Gastrocnemius medialis (tissue), 4 donors: ENCODE measurements around the gene SCNM1.

Experiments
- CTCF ChIP-seq, 5 experiments: fragments of 450-650 bp in 3 of 5; fragments of 200-600 bp in 2 of 5; sonication (generic) in 2 of 5; IDR thresholded peaks in 4 of 5; conservative IDR thresholded peaks in 1 of 5; 1 replicate in 4 of 5; 2 replicates in 1 of 5; pipeline ENCODE4 v1.5.1; 2016 to 2019; ENCODE audit warnings: antibody characterized with exemption in 5 of 5, mild to moderate bottlenecking in 3 of 5, moderate library complexity in 3 of 5
- POLR2A ChIP-seq, 2 donors: fragments of 450-650 bp; IDR thresholded peaks; one replicate each; pipeline ENCODE4 v1.6.1; 2017; ENCODE audit warnings: antibody characterized with exemption in 2 of 2, mild to moderate bottlenecking in 2 of 2, moderate library complexity in 2 of 2

DNA sequence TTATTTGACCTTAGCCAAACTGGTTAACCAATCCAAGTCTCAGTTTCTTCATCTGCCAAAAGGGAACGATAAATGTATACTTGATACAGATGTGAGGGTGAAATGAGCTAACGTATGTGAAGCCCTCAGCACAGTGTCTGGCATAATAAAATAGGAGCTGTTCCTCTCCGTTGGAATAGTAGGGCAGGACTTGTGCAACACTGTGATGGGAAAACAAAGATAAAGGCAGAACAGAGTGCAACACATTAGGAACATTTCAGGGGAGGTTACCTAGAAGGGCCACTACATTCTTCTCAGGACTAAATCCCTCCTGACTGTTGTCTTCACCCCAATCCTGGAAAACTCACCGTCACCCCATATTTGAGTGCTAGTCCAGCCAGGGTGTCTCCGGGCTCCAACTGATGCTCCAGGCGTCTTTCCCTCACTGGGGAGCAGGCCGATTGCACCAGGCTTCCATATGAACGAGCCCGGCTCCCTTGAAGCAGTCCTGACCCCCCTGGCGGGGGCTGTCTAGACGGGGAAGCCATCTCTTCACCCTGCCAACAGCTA lies 1.1 kb upstream of the SCNM1 start:
- no peak for TF ChIP-seq CTCF (IDR thresholded peaks at IDR 0.05 in 4 of 5, conservative IDR thresholded peaks at IDR 0.05 in 1 of 5)
- TF ChIP-seq POLR2A (IDR thresholded peaks at IDR 0.05), result no peak
